Vagina (tissue), 2 donors: ENCODE data around the gene RBM12. TPM values are rescaled to one million over a fixed set of nuclear protein-coding genes. Genes with fewer than 3 reads are reported as not detected.
"Not testable (repeated sequence)": the region's sequence is repeated elsewhere in the genome, so short reads cannot be mapped to it uniquely, and the experiment has no call there.

Experiments
- DNase-seq, 2 donors: peaks; one replicate each; pipeline ENCODE4 v3.0.0-alpha.2; 2017; ENCODE audit errors: extremely low spot score in 2 of 2
- H3K27ac ChIP-seq: fragments of 200-600 bp; sonication (generic); one replicate; pipeline ENCODE4 v1.5.1; 2019
- H3K27me3 ChIP-seq: fragments of 200-600 bp; sonication (generic); one replicate; pipeline ENCODE4 v1.5.1; 2019
- H3K36me3 ChIP-seq, 2 donors: fragments of 200-600 bp; sonication (generic); one replicate each; pipeline ENCODE4 v1.5.1; 2017 to 2019
- H3K4me1 ChIP-seq: fragments of 200-600 bp; sonication (generic); one replicate; pipeline ENCODE4 v1.5.1; 2019
- H3K4me3 ChIP-seq, 2 donors: fragments of 200-600 bp; sonication (generic); 1 replicate in 1 of 2; 2 replicates in 1 of 2; pipeline ENCODE4 v1.5.1; 2016 to 2019
- H3K9me3 ChIP-seq: fragments of 200-600 bp; sonication (generic); one replicate; pipeline ENCODE4 v1.5.1; 2019
- CTCF ChIP-seq, 3 experiments: fragments of 450-650 bp in 2 of 3; fragments of 200-600 bp in 1 of 3; sonication (generic) in 1 of 3; IDR thresholded peaks; one replicate each; pipeline ENCODE4 v1.5.1; 2017 to 2019; ENCODE audit warnings: antibody characterized with exemption in 3 of 3, mild to moderate bottlenecking in 2 of 3, moderate library complexity in 2 of 3
- POLR2A ChIP-seq, 2 donors: fragments of 450-650 bp; IDR thresholded peaks; one replicate each; pipeline ENCODE4 v1.6.1; 2017; ENCODE audit warnings: antibody characterized with exemption in 2 of 2, mild to moderate bottlenecking in 2 of 2, moderate library complexity in 2 of 2
- POLR2AphosphoS5 ChIP-seq, 2 donors: sonication (generic); formaldehyde crosslinking; IDR thresholded peaks; one replicate each; pipeline ENCODE4 v1.9.0; 2017; ENCODE audit warnings: antibody characterized with exemption in 2 of 2, mild to moderate bottlenecking in 2 of 2, low read depth in 1 of 2; ENCODE audit not compliant: insufficient read depth in 1 of 2
- intact Hi-C: fragments of 100-400 bp; cut with DNase I; formaldehyde crosslinking; loops from one replicate; pipeline ENCODE4 v1.15.1; 2023
- total RNA-seq: library from RNA; depleted of rRNA; stranded (reverse); fragments of >200 nt; gene quantifications from one replicate; pipeline ENCODE4 v1.2.3, GENCODE V29; 2016

RBM12 gene
- total RNA-seq, 1 donor from 2014 or later: 26.8 TPM

DNA sequence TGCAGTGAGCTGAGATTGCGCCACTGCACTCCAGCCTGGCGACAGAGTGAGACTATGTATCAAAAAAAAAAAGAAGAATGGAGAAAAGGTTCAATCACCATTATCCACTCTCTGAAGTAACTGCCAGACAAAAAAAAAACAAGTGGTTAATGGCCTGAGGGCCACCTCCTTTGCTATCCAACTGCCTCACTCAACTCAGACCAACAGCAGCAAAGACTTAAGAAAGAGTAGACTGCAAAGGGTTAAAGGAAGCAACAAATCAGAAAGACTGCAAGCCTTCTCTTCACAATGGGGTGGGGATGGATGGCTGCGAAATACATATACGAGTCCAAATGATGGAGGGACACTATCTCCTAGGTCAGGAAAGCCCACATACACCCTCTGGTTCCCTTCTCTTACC lies 31.3 kb upstream of the RBM12 start:
- Histone ChIP-seq H3K36me3 (peaks cover 0 to 36% of the 10 kb centered on the region in 2 donors), H3K4me1 (peaks cover 24% of the 10 kb centered on the region), H3K27me3 (no peaks in the 10 kb centered on the region), H3K4me3 (no peak overlapping the region), H3K27ac (no peak overlapping the region), H3K9me3 (no peaks in the 10 kb centered on the region)
- TF ChIP-seq CTCF (IDR thresholded peaks at IDR 0.05): no peak
- no peak for TF ChIP-seq POLR2A (IDR thresholded peaks at IDR 0.05)
- TF ChIP-seq POLR2AphosphoS5 (IDR thresholded peaks at IDR 0.05; ENCODE audit: insufficient read depth in 1 of 2, low read depth in 1 of 2): no peak
- intact Hi-C loops: no loop called here
- peak in 1 of 2 donors; percentile 64 for DNase-seq

DNA sequence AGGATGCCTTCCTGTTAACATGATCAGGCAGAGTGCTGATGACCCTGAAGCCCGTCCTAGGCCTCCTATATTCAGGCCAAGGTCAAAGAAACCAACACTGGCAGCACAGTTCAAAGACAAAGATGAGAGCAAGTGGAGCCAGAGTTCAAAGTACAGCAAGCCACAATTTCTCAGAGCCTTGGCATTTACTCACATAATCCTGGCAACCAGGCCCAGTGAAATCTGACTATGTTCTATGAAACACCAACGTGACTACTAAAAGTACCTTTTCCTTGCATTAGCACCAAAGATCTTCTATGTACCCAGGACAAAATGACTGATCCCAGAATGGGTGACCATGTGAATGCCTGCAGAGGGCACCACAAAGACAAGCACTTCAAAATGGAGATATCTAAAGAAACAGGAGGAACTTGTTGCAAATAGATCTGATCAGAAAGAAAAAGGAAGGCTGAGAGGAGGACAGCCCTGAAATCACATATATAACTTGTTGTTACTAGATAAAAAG lies 30.6 kb upstream of the RBM12 start:
- no peak overlapping the region for H3K4me3 ChIP-seq
- no peak overlapping the region for H3K27ac ChIP-seq
- peak in 1 of 2 donors; percentile 20 for DNase-seq
- peaks cover 0 to 32% of the 10 kb centered on the region in 2 donors for H3K36me3 ChIP-seq
- H3K4me1 ChIP-seq: peaks cover 18% of the 10 kb centered on the region
- H3K27me3 ChIP-seq: no peaks in the 10 kb centered on the region
- TF ChIP-seq POLR2A (IDR thresholded peaks at IDR 0.05) (no peak), CTCF (IDR thresholded peaks at IDR 0.05) (no peak), POLR2AphosphoS5 (IDR thresholded peaks at IDR 0.05; ENCODE audit: insufficient read depth in 1 of 2, low read depth in 1 of 2) (no peak)
- intact Hi-C loops: no loop called here
- H3K9me3 ChIP-seq: no peaks in the 10 kb centered on the region

DNA sequence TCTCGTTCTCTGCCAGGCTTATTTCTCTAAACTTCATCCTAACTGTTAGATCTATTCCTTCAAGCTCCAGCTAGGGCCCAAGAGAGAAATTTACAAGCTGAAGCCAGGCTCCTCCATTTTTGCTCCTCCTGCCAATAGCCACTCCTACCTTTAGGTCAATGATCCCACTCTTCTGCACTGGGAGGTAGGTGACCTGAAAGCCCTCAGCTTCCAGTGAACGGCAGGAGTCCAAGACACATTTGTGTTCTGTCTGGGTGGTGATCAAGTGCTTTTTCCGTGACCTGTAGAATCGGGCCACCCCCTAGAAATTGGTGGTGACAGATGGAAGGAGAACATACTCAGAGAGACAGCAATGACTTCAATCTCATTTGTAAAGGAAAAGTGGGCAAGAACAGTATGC lies 25.6 kb upstream of the RBM12 start:
- Histone ChIP-seq H3K36me3 (peaks cover 0 to 65% of the 10 kb centered on the region in 2 donors), H3K27me3 (no peaks in the 10 kb centered on the region), H3K4me3 (no peak overlapping the region), H3K27ac (no peak overlapping the region), H3K4me1 (no peaks in the 10 kb centered on the region), H3K9me3 (no peaks in the 10 kb centered on the region)
- no peak for DNase-seq
- TF ChIP-seq POLR2AphosphoS5 (IDR thresholded peaks at IDR 0.05; ENCODE audit: insufficient read depth in 1 of 2, low read depth in 1 of 2) (no peak), CTCF (IDR thresholded peaks at IDR 0.05) (no peak), POLR2A (IDR thresholded peaks at IDR 0.05) (no peak)
- intact Hi-C loops: no loop called here

DNA sequence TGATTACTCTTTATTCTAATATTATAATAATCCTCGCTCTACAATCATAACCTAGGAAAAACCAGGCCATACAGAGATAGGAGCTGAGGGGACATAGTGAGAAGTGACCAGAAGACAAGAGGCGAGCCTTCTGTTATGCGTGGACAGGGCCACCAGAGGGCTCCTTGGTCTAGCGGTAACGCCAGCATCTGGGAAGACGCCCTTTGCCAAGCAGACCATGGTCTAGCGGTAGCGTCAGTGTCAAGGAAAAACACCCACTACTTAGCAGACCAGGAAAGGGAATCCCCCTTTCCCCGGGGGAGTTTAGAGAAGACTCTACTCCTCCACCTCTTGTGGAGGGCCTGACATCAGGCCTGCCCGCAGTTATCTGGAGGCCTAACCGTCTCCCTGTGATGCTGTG lies 22.2 kb upstream of the RBM12 start:
- H3K27me3 ChIP-seq, H3K4me3 ChIP-seq, intact Hi-C loops, H3K9me3 ChIP-seq, DNase-seq, H3K4me1 ChIP-seq, H3K27ac ChIP-seq: not testable (repeated sequence)
- peaks cover 0 to 54% of the 10 kb centered on the region in 2 donors for H3K36me3 ChIP-seq

DNA sequence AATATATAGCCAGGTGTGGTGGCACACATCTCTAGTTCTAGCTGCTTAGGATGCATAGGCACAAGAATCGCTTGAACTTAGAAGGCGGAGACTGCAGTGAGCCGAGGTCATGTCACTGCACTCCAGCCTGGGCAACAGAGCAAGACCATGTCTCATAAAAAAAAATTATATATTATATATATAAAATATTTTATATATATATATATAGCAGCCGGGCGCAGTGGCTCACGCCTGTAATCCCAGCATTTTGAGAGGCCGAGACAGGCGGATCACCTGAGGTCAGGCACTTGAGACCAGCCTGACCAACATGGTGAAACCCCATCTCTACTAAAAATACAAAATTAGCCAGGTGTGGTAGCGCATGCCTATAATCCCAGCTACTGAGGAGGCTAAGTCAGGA lies 20.7 kb upstream of the RBM12 start:
- H3K4me1 ChIP-seq, H3K27ac ChIP-seq, H3K9me3 ChIP-seq, intact Hi-C loops, H3K27me3 ChIP-seq, H3K4me3 ChIP-seq, DNase-seq: not testable (repeated sequence)
- peaks cover 0 to 51% of the 10 kb centered on the region in 2 donors for H3K36me3 ChIP-seq

- intact Hi-C loops: no loop called here
- TF ChIP-seq POLR2A (IDR thresholded peaks at IDR 0.05) (no peak), POLR2AphosphoS5 (IDR thresholded peaks at IDR 0.05; ENCODE audit: insufficient read depth in 1 of 2, low read depth in 1 of 2) (no peak), CTCF (IDR thresholded peaks at IDR 0.05) (no peak)
- H3K4me1 ChIP-seq: no peaks in the 10 kb centered on the region
- H3K36me3 ChIP-seq: peaks cover 0 to 22% of the 10 kb centered on the region in 2 donors
- no peak for DNase-seq
- H3K27me3 ChIP-seq: no peaks in the 10 kb centered on the region
- H3K27ac ChIP-seq: no peak overlapping the region
- H3K9me3 ChIP-seq: no peaks in the 10 kb centered on the region
- no peak overlapping the region for H3K4me3 ChIP-seq
These were observed 17.3 kb upstream of the RBM12 start for GRCh38 chr20:35681960-35682359.
